GM23338 (cell line): ENCODE data around the gene TSHZ2. TPM values are rescaled to one million over a fixed set of nuclear protein-coding genes. Genes with fewer than 3 reads are reported as not detected.

ENCODE experiments used
- ATAC-seq: fragments of 200-7000 bp; cut with Tn5 transposase; 3 replicates; pipeline ENCODE4 v1.9.1; 2020
- DNase-seq: peaks from one replicate; pipeline ENCODE4 v3.0.0-alpha.2; 2015; ENCODE audit warnings: low spot score
- H2AFZ ChIP-seq: fragments of 200-600 bp; sonication (generic); 2 replicates; pipeline ENCODE4 v1.8.0; 2016; ENCODE audit warnings: antibody characterized with exemption, mild to moderate bottlenecking, moderate library complexity
- H3F3A ChIP-seq: fragments of 200-600 bp; sonication (generic); replicated peaks from 2 replicates; pipeline ENCODE4 v1.8.0; 2017; ENCODE audit warnings: antibody characterized with exemption, mixed run types, low read depth
- H3K27ac ChIP-seq: fragments of 200-600 bp; sonication (generic); 2 replicates; pipeline ENCODE4 v1.6.1; 2016; ENCODE audit warnings: low read depth
- H3K27me3 ChIP-seq: fragments of 200-600 bp; sonication (generic); 2 replicates; pipeline ENCODE4 v1.8.0; 2016; ENCODE audit warnings: mild to moderate bottlenecking, mixed run types, moderate library complexity; ENCODE audit not compliant: insufficient read depth
- H3K36me3 ChIP-seq: fragments of 200-600 bp; sonication (generic); 2 replicates; pipeline ENCODE4 v1.8.0; 2016; ENCODE audit warnings: mild to moderate bottlenecking; ENCODE audit not compliant: insufficient read depth
- H3K4me1 ChIP-seq: fragments of 200-600 bp; sonication (generic); 2 replicates; pipeline ENCODE4 v1.8.0; 2016; ENCODE audit warnings: mild to moderate bottlenecking, moderate library complexity; ENCODE audit not compliant: insufficient read depth
- H3K4me2 ChIP-seq: fragments of 200-600 bp; sonication (generic); 2 replicates; pipeline ENCODE4 v1.7.1; 2017; ENCODE audit warnings: mixed run types
- H3K4me3 ChIP-seq: fragments of 200-600 bp; sonication (generic); 2 replicates; pipeline ENCODE4 v1.6.1; 2016; ENCODE audit warnings: mixed run types
- H3K79me2 ChIP-seq: fragments of 200-600 bp; sonication (generic); replicated peaks from 2 replicates; pipeline ENCODE4 v1.8.0; 2017; ENCODE audit warnings: mild to moderate bottlenecking; ENCODE audit not compliant: insufficient read depth
- H3K9me2 ChIP-seq: fragments of 200-600 bp; sonication (generic); 2 replicates; pipeline ENCODE4 v1.8.0; 2017; ENCODE audit not compliant: insufficient read depth
- H4K20me1 ChIP-seq: fragments of 200-600 bp; sonication (generic); replicated peaks from 2 replicates; pipeline ENCODE4 v1.8.0; 2017; ENCODE audit warnings: mild to moderate bottlenecking; ENCODE audit not compliant: insufficient read depth
- H3K27ac Mint-ChIP-seq: 2 replicates; pipeline ENCODE4 v1.8.0; 2020; ENCODE audit warnings: inconsistent platforms, mild to moderate bottlenecking, moderate library complexity, mixed read lengths
- H3K27me3 Mint-ChIP-seq: 3 replicates; pipeline ENCODE4 v1.8.0; 2022; ENCODE audit warnings: low read depth, mild to moderate bottlenecking, moderate library complexity, mixed read lengths, inconsistent platforms; ENCODE audit not compliant: insufficient read depth, poor library complexity
- H3K36me3 Mint-ChIP-seq: 3 replicates; pipeline ENCODE4 v1.8.0; 2021; ENCODE audit warnings: low read depth, mild to moderate bottlenecking, inconsistent platforms, moderate library complexity, mixed read lengths
- H3K4me1 Mint-ChIP-seq: 3 replicates; pipeline ENCODE4 v1.8.0; 2020; ENCODE audit warnings: mild to moderate bottlenecking, inconsistent platforms, mixed read lengths
- H3K4me3 Mint-ChIP-seq: 3 replicates; pipeline ENCODE4 v1.8.0; 2021; ENCODE audit warnings: moderate library complexity, mild to moderate bottlenecking, inconsistent platforms, mixed read lengths
- H3K9me3 Mint-ChIP-seq: 3 replicates; pipeline ENCODE4 v1.8.0; 2020; ENCODE audit warnings: moderate library complexity, mild to moderate bottlenecking, inconsistent platforms, mixed read lengths
- CREB1 ChIP-seq: fragments of 250-450 bp; sonication (Bioruptor Pico); IDR thresholded peaks from 2 replicates; pipeline ENCODE4 v1.5.0; 2020; ENCODE audit warnings: low read depth, mild to moderate bottlenecking, moderate library complexity
- CTCF ChIP-seq, 2 experiments: fragments of 200-600 bp in 1 of 2; sonication (generic) in 1 of 2; conservative IDR thresholded peaks; 2 replicates each; pipeline versions ENCODE4 v1.5.1 to v1.6.1; 2016 to 2017; ENCODE audit warnings: antibody characterized with exemption in 2 of 2, low read depth in 2 of 2, mild to moderate bottlenecking in 2 of 2, moderate library complexity in 1 of 2
- ETS1 ChIP-seq: IDR thresholded peaks from 2 replicates; pipeline ENCODE4 v1.6.1; 2016; ENCODE audit warnings: antibody characterized with exemption
- EZH2 ChIP-seq: fragments of 200-600 bp; sonication (generic); IDR thresholded peaks from one replicate; pipeline ENCODE4 v1.8.0; 2017; ENCODE audit warnings: antibody characterized with exemption, mild to moderate bottlenecking, low read depth; ENCODE audit not compliant: unreplicated experiment
- EZH2phosphoT487 ChIP-seq: fragments of 200-600 bp; sonication (generic); IDR thresholded peaks from one replicate; pipeline ENCODE4 v1.8.1; 2018; ENCODE audit warnings: antibody characterized with exemption; ENCODE audit not compliant: unreplicated experiment
- JUNB ChIP-seq: IDR thresholded peaks from one replicate; pipeline ENCODE4 v1.6.1; 2016; ENCODE audit warnings: antibody characterized with exemption; ENCODE audit not compliant: unreplicated experiment
- NANOG ChIP-seq: IDR thresholded peaks from 2 replicates; pipeline ENCODE4 v1.6.1; 2016; ENCODE audit warnings: antibody characterized with exemption, borderline replicate concordance
- POLR2AphosphoS5 ChIP-seq: IDR thresholded peaks from 2 replicates; pipeline ENCODE4 v1.6.1; 2016; ENCODE audit warnings: antibody characterized with exemption, low read depth
- REST ChIP-seq: IDR thresholded peaks from one replicate; pipeline ENCODE4 v1.6.1; 2018; ENCODE audit warnings: antibody characterized with exemption; ENCODE audit not compliant: unreplicated experiment
- STAT1 ChIP-seq: IDR thresholded peaks from one replicate; pipeline ENCODE4 v1.6.1; 2016; ENCODE audit warnings: antibody characterized with exemption; ENCODE audit not compliant: unreplicated experiment
- ZNF114 ChIP-seq: fragments of 250-450 bp; sonication (Bioruptor Pico); IDR thresholded peaks from 2 replicates; pipeline ENCODE4 v1.5.0; 2020; ENCODE audit warnings: mild to moderate bottlenecking, moderate library complexity
- ZNF331 ChIP-seq: fragments of 250-450 bp; sonication (Bioruptor Pico); IDR thresholded peaks from 2 replicates; pipeline ENCODE4 v1.5.0; 2020; ENCODE audit warnings: low read depth, mild to moderate bottlenecking, moderate library complexity
- ZNF462 ChIP-seq: fragments of 250-450 bp; sonication (Bioruptor Pico); IDR thresholded peaks from 2 replicates; pipeline ENCODE4 v1.5.0; 2020; ENCODE audit warnings: mild to moderate bottlenecking, moderate library complexity
- polyA plus RNA-seq: library from polyadenylated mRNA; unstranded; fragments of >200 nt; fragmentation: Nextera tagmentation; extraction: Ambion mirVana; gene quantifications from 2 replicates; pipeline ENCODE4 v1.2.1, GENCODE V29; 2016
- total RNA-seq: library from RNA; depleted of rRNA; stranded (reverse); fragments of >200 nt; shearing (Covaris generic); gene quantifications from 2 replicates; pipeline ENCODE4 v1.2.3, GENCODE V29; 2014

TSHZ2 gene
- total and polyA plus RNA-seq, 2 experiments from 2014 or later, result 0.49 to 1.3 TPM

- Histone ChIP-seq H3K4me3 (no peak overlapping the region), H3K4me2 (no peak overlapping the region), H3K4me1 (no peaks in the 10 kb centered on the region), H3K79me2 (no peaks in the 10 kb centered on the region), H4K20me1 (no peaks in the 10 kb centered on the region), H2AFZ (no peak overlapping the region), H3K27ac (no peak overlapping the region), H3K36me3 (no peaks in the 10 kb centered on the region), H3K9me2 (no peaks in the 10 kb centered on the region), H3K27me3 (no peaks in the 10 kb centered on the region), H3F3A (no peaks in the 10 kb centered on the region)
- no peak overlapping the region for H3K4me3 Mint-ChIP-seq
- no peak for DNase-seq
- H3K9me3 Mint-ChIP-seq, result peaks cover 7% of the 10 kb centered on the region; the same call in 2 of the 3 replicates
- no peak for ATAC-seq
- H3K27me3 Mint-ChIP-seq, result peaks cover 6% of the 10 kb centered on the region
- H3K36me3 Mint-ChIP-seq, result no peaks in the 10 kb centered on the region
- TF ChIP-seq STAT1 (no peak), JUNB (no peak), ZNF114 (CRISPR knock-in tag) (no peak), EZH2 (no peak), EZH2phosphoT487 (no peak), CTCF (conservative IDR thresholded peaks at IDR 0.05; ENCODE audit: low read depth in 2 of 2) (no peak), ETS1 (no peak), REST (no peak), CREB1 (CRISPR knock-in tag) (no peak), ZNF331 (CRISPR knock-in tag) (no peak), POLR2AphosphoS5 (no peak), NANOG (no peak), ZNF462 (CRISPR knock-in tag) (no peak)
- no peak overlapping the region for H3K27ac Mint-ChIP-seq
- H3K4me1 Mint-ChIP-seq, result no peaks in the 10 kb centered on the region
Observed at GRCh38 chr20:53510704-53511103, 538.5 kb downstream of the TSHZ2 start.
